ENCODE data around the gene MYOM1.

GRCh38 chr18:3110034-3110752 is 109.6 kb downstream of the MYOM1 start:
- TF ChIP-seq POLR2AphosphoS5 (IDR thresholded peaks at IDR 0.05; ENCODE audit: borderline replicate concordance, low read depth, low read length) (no peak), EZH2 (IDR thresholded peaks at IDR 0.05) (no peak), FOXP2 (optimal IDR thresholded peaks at IDR 0.05; ENCODE audit: control extremely low read depth, extremely low read length, insufficient read depth) (no peak)

All from SK-N-MC (cell line).